ENCODE data around the gene ZNF385B.

The ZNF385B gene

DNA sequence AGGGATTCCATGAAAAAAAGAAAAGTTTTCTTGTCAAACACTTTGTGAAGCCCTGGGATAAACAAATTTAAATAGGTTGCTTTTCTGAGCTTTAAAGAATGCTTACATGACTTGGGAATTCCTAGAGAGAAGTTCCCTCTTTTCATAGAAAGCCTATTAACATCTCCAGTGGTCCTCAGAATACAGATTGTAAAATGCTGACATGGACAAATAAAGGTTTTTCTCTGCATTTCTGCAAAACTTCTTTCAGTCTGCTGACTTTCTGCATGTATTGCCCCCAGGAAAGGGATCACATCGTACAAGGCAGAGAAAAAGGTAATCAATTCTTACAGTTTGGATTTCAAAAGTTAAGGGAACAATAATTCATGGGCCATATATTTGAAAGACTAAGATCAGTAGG is 20.6 kb downstream of the ZNF385B start:
- Histone ChIP-seq H3K4me3 (ENCODE audit: low read depth, low read length) (no peak overlapping the region), H3K36me3 (no peaks in the 10 kb centered on the region), H3K9me3 (ENCODE audit: severe bottlenecking) (no peaks in the 10 kb centered on the region), H3K27me3 (ENCODE audit: insufficient read depth, low read depth, severe bottlenecking) (no peaks in the 10 kb centered on the region), H3K27ac (no peak overlapping the region)
- no peak for DNase-seq
- TF ChIP-seq, protein P1, sequence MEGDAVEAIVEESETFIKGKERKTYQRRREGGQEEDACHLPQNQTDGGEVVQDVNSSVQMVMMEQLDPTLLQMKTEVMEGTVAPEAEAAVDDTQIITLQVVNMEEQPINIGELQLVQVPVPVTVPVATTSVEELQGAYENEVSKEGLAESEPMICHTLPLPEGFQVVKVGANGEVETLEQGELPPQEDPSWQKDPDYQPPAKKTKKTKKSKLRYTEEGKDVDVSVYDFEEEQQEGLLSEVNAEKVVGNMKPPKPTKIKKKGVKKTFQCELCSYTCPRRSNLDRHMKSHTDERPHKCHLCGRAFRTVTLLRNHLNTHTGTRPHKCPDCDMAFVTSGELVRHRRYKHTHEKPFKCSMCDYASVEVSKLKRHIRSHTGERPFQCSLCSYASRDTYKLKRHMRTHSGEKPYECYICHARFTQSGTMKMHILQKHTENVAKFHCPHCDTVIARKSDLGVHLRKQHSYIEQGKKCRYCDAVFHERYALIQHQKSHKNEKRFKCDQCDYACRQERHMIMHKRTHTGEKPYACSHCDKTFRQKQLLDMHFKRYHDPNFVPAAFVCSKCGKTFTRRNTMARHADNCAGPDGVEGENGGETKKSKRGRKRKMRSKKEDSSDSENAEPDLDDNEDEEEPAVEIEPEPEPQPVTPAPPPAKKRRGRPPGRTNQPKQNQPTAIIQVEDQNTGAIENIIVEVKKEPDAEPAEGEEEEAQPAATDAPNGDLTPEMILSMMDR (IDR thresholded peaks at IDR 0.05; ENCODE audit: low read depth, low read length), result no peak

DNA sequence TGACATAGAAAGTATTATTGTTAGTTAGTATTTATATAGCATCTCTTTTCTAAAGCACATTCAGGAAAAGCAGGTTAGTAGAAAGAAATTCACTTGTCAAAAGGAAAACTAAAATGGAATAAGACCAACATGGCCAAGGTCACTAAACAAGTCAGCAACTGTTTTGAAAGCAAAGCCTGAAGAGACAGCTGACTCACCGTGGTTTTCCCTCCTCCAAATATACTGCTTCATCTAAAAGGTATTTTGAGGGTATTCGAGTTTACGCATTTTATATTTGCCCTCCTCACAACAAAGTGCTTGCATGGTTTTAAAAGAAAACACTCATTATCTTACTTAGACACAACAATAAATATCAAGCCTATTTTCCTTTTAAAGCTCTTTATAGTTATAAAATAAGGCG is 24.0 kb downstream of the ZNF385B start:
- TF ChIP-seq, protein P1 (IDR thresholded peaks at IDR 0.05; ENCODE audit: low read depth, low read length), result no peak
- DNase-seq, result no peak
- no peaks in the 10 kb centered on the region for H3K36me3 ChIP-seq
- no peak overlapping the region for H3K27ac ChIP-seq
- no peak overlapping the region for H3K4me3 ChIP-seq (ENCODE audit: low read depth, low read length)
- no peaks in the 10 kb centered on the region for H3K9me3 ChIP-seq (ENCODE audit: severe bottlenecking)
- H3K27me3 ChIP-seq (ENCODE audit: insufficient read depth, low read depth, severe bottlenecking), result no peaks in the 10 kb centered on the region

DNA sequence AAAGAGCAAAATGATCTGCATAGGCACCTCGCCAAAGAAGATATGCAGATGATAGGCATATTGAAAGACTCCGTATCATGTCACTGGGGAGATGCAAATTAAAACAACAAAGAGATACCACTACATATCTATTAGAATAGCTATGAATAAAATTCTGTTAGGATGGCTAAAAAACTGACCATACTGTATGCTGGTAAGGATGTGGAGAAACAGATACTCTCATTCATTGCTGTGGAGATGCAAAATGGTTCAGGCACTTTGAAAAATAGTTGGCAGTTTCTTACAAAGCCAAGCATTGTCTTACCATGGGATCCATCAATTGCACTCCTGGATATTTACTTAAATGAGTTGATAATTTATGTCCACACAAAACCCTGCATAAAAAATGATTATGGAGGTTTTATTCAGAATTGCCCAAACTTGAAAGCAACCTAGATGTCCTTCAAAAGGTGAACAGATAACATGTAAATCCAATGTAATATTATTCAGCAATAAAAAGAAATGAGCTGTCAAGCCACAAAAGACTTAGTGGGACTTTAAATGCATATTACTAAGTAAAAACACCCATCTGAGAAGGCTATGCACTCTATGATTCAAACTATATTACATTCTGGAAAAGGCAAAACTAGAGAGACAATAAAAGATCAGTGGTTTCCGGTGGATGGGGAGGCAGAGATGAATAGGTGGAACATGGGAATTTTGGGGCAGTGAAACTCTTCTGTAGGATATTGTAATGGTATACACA is 31.2 kb downstream of the ZNF385B start:
- DNase-seq, result no peak
- H3K9me3 ChIP-seq (ENCODE audit: severe bottlenecking), result no peaks in the 10 kb centered on the region
- no peaks in the 10 kb centered on the region for H3K27me3 ChIP-seq (ENCODE audit: insufficient read depth, low read depth, severe bottlenecking)
- TF ChIP-seq, protein P1 (IDR thresholded peaks at IDR 0.05; ENCODE audit: low read depth, low read length), result no peak
- no peak overlapping the region for H3K4me3 ChIP-seq (ENCODE audit: low read depth, low read length)
- no peaks in the 10 kb centered on the region for H3K36me3 ChIP-seq
- no peak overlapping the region for H3K27ac ChIP-seq

DNA sequence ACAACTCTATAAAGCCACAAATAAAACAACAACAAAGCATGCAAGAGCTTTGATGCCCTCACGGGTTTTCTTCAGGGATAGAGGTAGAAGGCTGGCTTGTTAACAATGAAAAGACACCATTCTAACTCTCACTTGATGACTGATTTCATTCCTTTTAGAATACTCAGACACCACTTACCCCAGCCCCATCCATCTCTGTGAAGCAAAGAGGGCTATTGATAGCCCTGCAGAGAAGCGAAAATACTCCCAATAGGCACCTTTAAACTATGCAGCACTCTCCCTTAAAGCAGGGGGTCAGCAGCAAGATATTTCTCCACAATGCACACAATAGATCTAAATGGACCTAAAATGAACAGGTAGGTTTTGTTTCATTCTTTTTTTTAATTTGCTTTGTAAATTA is 35.1 kb downstream of the ZNF385B start:
- Histone ChIP-seq H3K36me3 (no peaks in the 10 kb centered on the region), H3K27me3 (ENCODE audit: insufficient read depth, low read depth, severe bottlenecking) (no peaks in the 10 kb centered on the region), H3K4me3 (ENCODE audit: low read depth, low read length) (no peak overlapping the region), H3K9me3 (ENCODE audit: severe bottlenecking) (no peaks in the 10 kb centered on the region), H3K27ac (peak overlapping the region; percentile 76)
- TF ChIP-seq, protein P1 (IDR thresholded peaks at IDR 0.05; ENCODE audit: low read depth, low read length), result no peak
- no peak for DNase-seq

DNA sequence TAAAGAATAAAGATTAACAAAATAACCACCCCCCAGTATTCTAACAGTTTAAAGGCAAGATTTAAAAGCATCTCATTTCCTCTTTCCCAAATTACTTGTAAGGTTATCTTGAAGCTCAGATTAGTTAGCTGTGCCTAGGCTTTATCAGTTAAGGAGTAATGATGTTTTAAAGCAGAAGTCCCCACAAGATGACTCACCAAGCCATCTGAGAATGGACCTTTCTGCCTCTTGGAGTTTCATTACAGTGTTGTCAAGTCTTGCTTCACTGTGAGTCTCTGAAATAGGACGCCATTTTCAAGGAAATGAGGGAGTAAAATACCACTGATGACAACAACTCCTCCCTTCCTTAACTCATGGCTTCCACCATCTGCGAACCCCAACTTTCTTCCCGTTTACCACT is 35.9 kb downstream of the ZNF385B start:
- TF ChIP-seq, protein P1 (IDR thresholded peaks at IDR 0.05; ENCODE audit: low read depth, low read length), result no peak
- DNase-seq, result peak; percentile 20
- Histone ChIP-seq H3K27me3 (ENCODE audit: insufficient read depth, low read depth, severe bottlenecking) (no peaks in the 10 kb centered on the region), H3K27ac (peak overlapping the region; percentile 76), H3K36me3 (no peaks in the 10 kb centered on the region), H3K9me3 (ENCODE audit: severe bottlenecking) (no peaks in the 10 kb centered on the region), H3K4me3 (ENCODE audit: low read depth, low read length) (no peak overlapping the region)

DNA sequence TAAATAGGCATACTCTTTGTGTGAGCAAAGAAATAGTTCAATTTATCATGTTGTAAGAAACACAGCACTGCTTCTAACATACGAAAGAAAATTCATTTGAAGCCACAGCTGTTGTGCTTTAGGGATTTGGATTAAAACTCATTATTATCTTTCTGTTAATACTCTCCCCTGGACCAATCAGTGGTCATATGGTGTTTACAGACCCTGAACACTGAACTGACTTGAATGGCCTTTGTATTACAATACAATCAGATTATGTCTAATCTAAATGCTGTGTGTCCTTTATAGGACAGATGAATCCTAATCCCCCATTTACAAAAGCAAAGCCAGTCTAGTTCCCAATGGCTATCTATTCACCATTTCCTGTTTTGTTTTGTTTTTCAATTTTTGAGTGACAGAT is 36.5 kb downstream of the ZNF385B start:
- H3K4me3 ChIP-seq (ENCODE audit: low read depth, low read length), result no peak overlapping the region
- TF ChIP-seq, protein P1 (IDR thresholded peaks at IDR 0.05; ENCODE audit: low read depth, low read length), result no peak
- DNase-seq, result peak; percentile 17
- H3K9me3 ChIP-seq (ENCODE audit: severe bottlenecking), result no peaks in the 10 kb centered on the region
- H3K36me3 ChIP-seq, result no peaks in the 10 kb centered on the region
- H3K27me3 ChIP-seq (ENCODE audit: insufficient read depth, low read depth, severe bottlenecking), result no peaks in the 10 kb centered on the region
- H3K27ac ChIP-seq, result peak overlapping the region; percentile 76

All from WERI-Rb-1 (cell line).